ENCODE data around the gene AP3B1. TPM values are rescaled to one million over a fixed set of nuclear protein-coding genes. Genes with fewer than 3 reads are reported as not detected.

The AP3B1 gene
- total RNA-seq, 2 donors from 2014 or later = 72.9 to 79.6 TPM

DNA sequence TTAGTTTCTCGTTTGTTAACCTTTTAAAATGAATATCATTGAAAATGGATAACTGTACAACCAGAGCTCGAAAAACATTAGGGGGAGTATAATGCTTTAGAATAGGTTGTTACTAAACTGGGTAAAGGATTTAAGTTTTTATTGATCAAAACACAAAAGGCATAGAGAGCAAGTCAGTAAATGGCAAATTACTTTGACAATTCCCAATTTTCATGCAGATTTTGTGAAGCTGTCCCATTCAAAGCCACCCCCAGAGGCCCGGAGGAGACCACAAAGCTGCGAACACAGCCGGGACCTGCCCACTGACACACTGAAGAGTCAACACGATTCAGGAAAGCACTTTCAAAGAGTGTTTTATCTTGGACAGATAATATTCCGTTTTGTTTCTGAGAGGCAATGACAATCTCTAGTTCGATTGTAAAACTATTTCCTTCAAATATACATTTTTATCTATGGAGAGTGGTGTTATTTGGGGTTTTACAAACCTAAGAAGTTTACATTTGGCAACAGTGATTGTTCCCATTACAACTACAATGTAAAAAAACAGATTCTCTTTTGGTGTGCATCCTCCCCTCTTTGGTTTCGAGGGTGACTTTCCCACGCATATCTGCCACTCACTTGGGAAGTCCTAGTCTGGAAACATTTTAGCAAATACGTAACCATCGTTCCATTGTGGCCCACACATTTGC, 335.7 kb downstream of the AP3B1 start:
- Mint-ChIP-seq H3K4me3 (no peak overlapping the region), H3K9me3 (no peaks in the 10 kb centered on the region), H3K27me3 (peaks cover 32 to 53% of the 10 kb centered on the region in 2 donors), H3K4me1 (ENCODE audit: low read depth in 2 of 2) (peaks cover 8 to 13% of the 10 kb centered on the region in 2 donors), H3K27ac (no peak overlapping the region), H3K36me3 (no peaks in the 10 kb centered on the region)
- no peak for ATAC-seq
- DNase-seq (ENCODE audit: low spot score) = no peak

DNA sequence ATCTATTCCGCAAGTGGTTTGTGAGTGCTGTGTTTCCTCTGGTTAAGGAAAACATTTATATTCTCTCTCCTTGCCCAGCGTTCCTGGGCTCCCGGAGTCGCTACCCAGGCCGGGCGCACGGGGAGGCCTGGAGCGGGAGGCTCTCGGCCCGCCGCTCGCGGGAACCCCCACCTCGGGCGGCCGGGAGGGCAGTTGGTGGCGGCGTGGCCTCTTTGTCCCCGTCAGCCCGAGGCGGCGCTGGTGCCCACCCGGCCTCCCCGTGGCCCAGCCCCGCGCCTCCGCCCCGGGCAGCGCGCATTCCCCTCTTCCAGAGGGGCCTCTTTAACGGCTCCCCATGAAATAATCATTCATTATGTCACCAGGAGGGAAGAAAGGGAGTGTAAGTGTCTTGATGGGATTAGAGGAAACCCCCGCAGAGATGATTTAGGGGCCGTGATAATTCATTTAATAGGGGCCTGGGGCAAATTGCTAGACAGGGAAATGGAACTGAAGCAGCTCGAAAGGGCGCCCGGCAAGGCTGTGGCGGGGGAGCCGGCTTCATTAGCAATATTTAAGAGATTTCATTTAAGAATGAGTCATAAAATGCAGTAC, 336.5 kb downstream of the AP3B1 start:
- no peaks in the 10 kb centered on the region for H3K36me3 Mint-ChIP-seq
- H3K9me3 Mint-ChIP-seq = no peaks in the 10 kb centered on the region
- H3K4me1 Mint-ChIP-seq (ENCODE audit: low read depth in 2 of 2) = peaks cover 8 to 13% of the 10 kb centered on the region in 2 donors
- H3K27ac Mint-ChIP-seq = no peak overlapping the region
- H3K27me3 Mint-ChIP-seq = peaks cover 31 to 51% of the 10 kb centered on the region in 2 donors
- no peak overlapping the region for H3K4me3 Mint-ChIP-seq
- no peak for DNase-seq (ENCODE audit: low spot score)
- no peak for ATAC-seq

DNA sequence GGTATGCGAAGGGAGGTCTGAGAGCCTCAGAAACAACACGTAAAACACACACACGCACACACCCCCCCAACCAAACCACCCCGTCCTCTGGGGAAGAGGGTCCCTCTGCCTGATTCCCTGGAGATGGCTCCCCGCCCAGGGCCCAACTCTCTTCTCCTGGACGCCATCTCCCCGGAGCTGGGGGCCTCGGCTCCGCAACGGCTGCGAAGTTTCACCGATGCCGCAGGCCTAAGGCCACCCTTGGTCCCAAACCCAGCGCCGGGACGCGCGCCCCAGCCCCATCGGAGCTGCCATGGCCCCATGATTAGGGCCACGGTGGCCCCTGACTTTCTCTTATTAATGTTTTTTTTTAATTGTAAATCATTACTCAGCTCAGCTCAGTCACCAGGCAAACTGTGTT, 337.0 kb downstream of the AP3B1 start:
- no peak overlapping the region for H3K27ac Mint-ChIP-seq
- H3K36me3 Mint-ChIP-seq = no peaks in the 10 kb centered on the region
- H3K4me3 Mint-ChIP-seq = no peak overlapping the region
- no peak for DNase-seq (ENCODE audit: low spot score)
- H3K4me1 Mint-ChIP-seq (ENCODE audit: low read depth in 2 of 2) = peaks cover 8 to 13% of the 10 kb centered on the region in 2 donors
- H3K27me3 Mint-ChIP-seq = peaks cover 28 to 51% of the 10 kb centered on the region in 2 donors
- no peak for ATAC-seq
- H3K9me3 Mint-ChIP-seq = no peaks in the 10 kb centered on the region

DNA sequence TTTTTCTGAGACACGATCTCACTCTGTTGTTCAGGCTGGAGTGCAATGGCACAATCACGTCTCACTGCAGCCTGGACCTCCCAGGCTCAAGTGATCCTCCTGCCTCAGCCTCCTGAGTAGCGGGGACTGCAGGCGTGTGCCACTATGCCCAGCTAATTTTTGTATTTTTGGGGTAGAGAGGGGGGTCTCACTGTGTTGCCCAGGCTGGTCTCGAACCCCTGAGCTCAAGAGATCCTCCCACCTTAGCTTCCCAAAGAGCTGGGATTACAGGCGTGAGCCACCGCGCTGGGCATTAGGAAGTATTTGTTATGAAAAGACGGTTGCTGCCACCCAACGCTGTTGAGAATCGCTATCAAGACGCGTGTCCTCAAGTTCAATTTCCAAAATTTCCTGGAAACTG, 337.4 kb downstream of the AP3B1 start:
- Mint-ChIP-seq H3K36me3 (no peaks in the 10 kb centered on the region), H3K27ac (no peak overlapping the region), H3K27me3 (peaks cover 27 to 47% of the 10 kb centered on the region in 2 donors), H3K9me3 (no peaks in the 10 kb centered on the region), H3K4me3 (no peak overlapping the region), H3K4me1 (ENCODE audit: low read depth in 2 of 2) (peaks cover 8 to 13% of the 10 kb centered on the region in 2 donors)
- no peak for ATAC-seq
- no peak for DNase-seq (ENCODE audit: low spot score)

GRCh38 chr5:77955577-77955976, 338.9 kb downstream of the AP3B1 start:
- no peaks in the 10 kb centered on the region for H3K9me3 Mint-ChIP-seq
- peaks cover 6 to 8% of the 10 kb centered on the region in 2 donors for H3K4me1 Mint-ChIP-seq (ENCODE audit: low read depth in 2 of 2)
- DNase-seq (ENCODE audit: low spot score) (no peak), ATAC-seq (no peak)
- H3K4me3 Mint-ChIP-seq = no peak overlapping the region
- H3K36me3 Mint-ChIP-seq = no peaks in the 10 kb centered on the region
- peaks cover 30 to 55% of the 10 kb centered on the region in 2 donors for H3K27me3 Mint-ChIP-seq
- H3K27ac Mint-ChIP-seq = no peak overlapping the region

DNA sequence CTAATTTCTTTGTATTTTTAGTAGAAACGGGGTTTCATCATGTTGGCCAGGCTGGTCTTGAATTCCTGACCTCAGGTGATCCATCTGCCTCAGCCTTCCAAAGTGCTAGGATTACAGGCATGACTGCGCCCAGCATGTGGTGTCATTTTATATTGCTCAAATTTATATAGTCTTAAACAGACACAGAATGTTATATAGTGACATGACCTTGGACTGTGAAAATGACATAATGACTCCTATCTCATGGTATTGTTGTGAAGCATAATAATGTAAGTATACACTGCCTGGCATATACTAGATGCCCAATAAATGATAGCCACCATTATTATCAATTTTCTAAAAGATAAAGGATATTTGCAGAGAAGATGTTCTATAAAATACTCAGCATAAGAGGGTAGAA, 341.1 kb downstream of the AP3B1 start:
- H3K9me3 Mint-ChIP-seq = no peaks in the 10 kb centered on the region
- H3K27ac Mint-ChIP-seq = no peak overlapping the region
- H3K36me3 Mint-ChIP-seq = no peaks in the 10 kb centered on the region
- ATAC-seq = no peak
- no peak for DNase-seq (ENCODE audit: low spot score)
- H3K4me3 Mint-ChIP-seq = no peak overlapping the region
- peaks cover 0 to under 1% of the 10 kb centered on the region in 2 donors for H3K4me1 Mint-ChIP-seq (ENCODE audit: low read depth in 2 of 2)
- peaks cover 22 to 49% of the 10 kb centered on the region in 2 donors for H3K27me3 Mint-ChIP-seq

GRCh38 chr5:77952636-77953212, 341.8 kb downstream of the AP3B1 start:
- ATAC-seq = no peak
- no peaks in the 10 kb centered on the region for H3K4me1 Mint-ChIP-seq (ENCODE audit: low read depth in 2 of 2)
- H3K27me3 Mint-ChIP-seq = peaks cover 22 to 46% of the 10 kb centered on the region in 2 donors
- H3K36me3 Mint-ChIP-seq = no peaks in the 10 kb centered on the region
- no peaks in the 10 kb centered on the region for H3K9me3 Mint-ChIP-seq
- no peak overlapping the region for H3K27ac Mint-ChIP-seq
- DNase-seq (ENCODE audit: low spot score) = no peak
- H3K4me3 Mint-ChIP-seq = no peak overlapping the region

Other genes starting within 250 kb of the AP3B1 start
- gene SCAMP1, start 65.9 kb upstream of the AP3B1 start, total RNA-seq = 10 to 100 TPM; 11.9 to 21.1 TPM